ENCODE data around the gene PCBD1. TPM values are rescaled to one million over a fixed set of nuclear protein-coding genes. Genes with fewer than 3 reads are reported as not detected.

Gene PCBD1
- total RNA-seq, 1 experiment from 2014 or later, result 163 TPM

DNA sequence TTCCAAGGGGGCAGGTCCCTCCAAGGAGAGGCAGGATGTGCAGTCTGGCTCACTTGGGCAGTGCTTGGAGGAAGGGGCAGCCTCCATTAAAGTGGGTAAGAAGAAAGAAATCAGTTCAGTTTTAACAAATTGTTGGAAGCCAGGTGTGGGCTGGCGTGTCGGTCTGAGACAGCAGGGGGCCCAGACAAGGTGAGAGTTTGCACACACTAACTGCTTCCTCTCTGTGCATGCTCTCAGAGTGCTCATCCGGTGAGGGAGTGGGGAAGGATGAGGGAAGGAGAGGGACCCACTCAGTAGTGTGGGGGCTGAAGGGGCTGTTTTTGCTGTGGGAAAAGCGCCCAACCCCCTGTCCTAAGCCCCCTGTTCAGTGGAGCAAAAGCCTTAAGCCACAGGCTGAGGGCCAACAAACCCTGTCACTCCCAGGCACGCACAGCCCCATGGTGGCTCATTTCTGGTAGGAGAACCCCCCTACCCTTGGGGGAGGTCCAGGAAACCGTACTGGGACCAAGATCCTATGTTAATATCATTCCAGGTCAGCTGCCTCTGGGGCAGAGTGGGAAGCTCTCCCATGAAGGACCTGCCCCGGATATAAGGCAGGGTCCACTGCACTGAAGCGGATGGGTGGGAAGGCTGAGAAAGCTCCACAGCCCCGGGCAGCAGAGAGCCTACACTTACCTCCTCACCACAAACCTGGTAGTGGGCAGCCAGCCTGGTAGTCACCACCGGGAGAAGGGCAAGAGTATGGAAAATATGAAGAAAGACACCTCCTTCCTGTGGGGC, 5.1 kb upstream of the PCBD1 start:
- H3K4me2 ChIP-seq (ENCODE audit: low read length), result no peak overlapping the region
- intact Hi-C loops (cut with micrococcal nuclease), result no loop called here
- no peaks in the 10 kb centered on the region for H3K36me3 ChIP-seq (ENCODE audit: control insufficient read depth in 1 of 2, insufficient read depth in 2 of 2, low read length in 2 of 2)
- DNase-seq (ENCODE audit: low read depth, low spot score) (no peak), ATAC-seq (no peak)
- H3K27ac ChIP-seq (ENCODE audit: low read depth, low read length), result no peak overlapping the region
- H4K20me1 ChIP-seq (ENCODE audit: insufficient read depth), result no peaks in the 10 kb centered on the region
- peaks cover 14 to 26% of the 10 kb centered on the region in 2 experiments for H3K4me1 ChIP-seq (ENCODE audit: control insufficient read depth in 1 of 2, insufficient read depth in 2 of 2, low read length in 2 of 2)
- no peaks in the 10 kb centered on the region for H3K9me2 ChIP-seq (ENCODE audit: insufficient read depth)
- POLR2A ChIA-PET, result no interaction called here
- CTCF ChIA-PET, result no interaction called here
- H3K4me3 ChIP-seq (replicated peaks in 1 of 2; ENCODE audit: low read depth in 1 of 2, low read length in 2 of 2), result no peak overlapping the region
- H3K9ac ChIP-seq (ENCODE audit: low read length), result no peak overlapping the region
- H3K9me3 ChIP-seq (ENCODE audit: control insufficient read depth in 1 of 2, insufficient read depth in 1 of 2, low read depth in 1 of 2, low read length in 2 of 2), result no peaks in the 10 kb centered on the region
- H2AFZ ChIP-seq (ENCODE audit: low read depth, low read length, poor library complexity, severe bottlenecking), result no peak overlapping the region
- RAD21 ChIA-PET (ENCODE audit: low non-redundant PET in 1 of 2, low total read pairs in 2 of 2, uncharacterized antibody in 2 of 2, unreplicated experiment in 2 of 2), result no interaction called here
- no peaks in the 10 kb centered on the region for H3K27me3 ChIP-seq (ENCODE audit: insufficient read depth, low read length)
- H3K79me2 ChIP-seq (ENCODE audit: insufficient read depth, low read length), result peaks cover 12% of the 10 kb centered on the region; the same call in 1 of the 2 replicates
- BruUV-seq (replicated peaks), result no TSS peak
- TF ChIP-seq JUND (IDR thresholded peaks at IDR 0.05), result no peak
- no peak for TF ChIP-seq CEBPB (IDR thresholded peaks at IDR 0.05; ENCODE audit: low read depth)
- TF ChIP-seq SP1 (IDR thresholded peaks at IDR 0.05; ENCODE audit: low read depth), result no peak
- no peak for TF ChIP-seq CBX3 (IDR thresholded peaks at IDR 0.05; ENCODE audit: low read depth)

DNA sequence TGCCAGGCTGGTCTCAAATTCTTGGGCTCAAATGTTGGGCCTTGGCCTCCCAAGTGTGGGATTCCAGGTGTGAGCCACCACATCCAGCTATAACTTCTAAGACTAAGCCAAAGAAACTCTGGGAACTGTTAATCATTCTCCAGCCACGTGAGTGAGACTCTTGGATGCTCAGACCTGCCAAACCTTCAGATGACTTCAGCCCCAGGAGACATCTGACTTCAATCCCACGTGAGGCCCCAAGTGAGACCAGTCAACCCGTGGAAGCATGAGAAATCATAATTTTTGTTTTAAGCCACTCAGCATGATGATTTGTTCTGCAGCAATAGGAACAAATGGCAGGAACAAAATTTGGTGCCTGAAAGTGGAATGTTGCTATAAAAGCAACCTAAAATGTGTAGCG, 4.3 kb upstream of the PCBD1 start:
- H3K4me3 ChIP-seq (replicated peaks in 1 of 2; ENCODE audit: low read depth in 1 of 2, low read length in 2 of 2), result no peak overlapping the region
- TF ChIP-seq, protein P1, sequence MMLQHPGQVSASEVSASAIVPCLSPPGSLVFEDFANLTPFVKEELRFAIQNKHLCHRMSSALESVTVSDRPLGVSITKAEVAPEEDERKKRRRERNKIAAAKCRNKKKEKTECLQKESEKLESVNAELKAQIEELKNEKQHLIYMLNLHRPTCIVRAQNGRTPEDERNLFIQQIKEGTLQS (IDR thresholded peaks at IDR 0.05), result no peak
- no peak for TF ChIP-seq POLR2A (IDR thresholded peaks at IDR 0.05; ENCODE audit: borderline replicate concordance, extremely low read depth, insufficient read depth, insufficient read length)
- TF ChIP-seq SIN3A (IDR thresholded peaks at IDR 0.05; ENCODE audit: low read depth), result no peak
- TF ChIP-seq EZH2phosphoT487 (IDR thresholded peaks at IDR 0.05; ENCODE audit: borderline replicate concordance), result no peak
- TF ChIP-seq SRF (IDR thresholded peaks at IDR 0.05; ENCODE audit: low read depth), result no peak
- no peak for TF ChIP-seq JUND (IDR thresholded peaks at IDR 0.05)
- TF ChIP-seq, protein P2, sequence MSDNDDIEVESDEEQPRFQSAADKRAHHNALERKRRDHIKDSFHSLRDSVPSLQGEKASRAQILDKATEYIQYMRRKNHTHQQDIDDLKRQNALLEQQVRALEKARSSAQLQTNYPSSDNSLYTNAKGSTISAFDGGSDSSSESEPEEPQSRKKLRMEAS (IDR thresholded peaks at IDR 0.05), result no peak
- TF ChIP-seq ELF1 (IDR thresholded peaks at IDR 0.05; ENCODE audit: borderline replicate concordance, low read depth), result no peak
- no peak for TF ChIP-seq SP1 (IDR thresholded peaks at IDR 0.05; ENCODE audit: low read depth)
- no peak for TF ChIP-seq EZH2 (IDR thresholded peaks at IDR 0.05)
- no peak for TF ChIP-seq EGR1 (IDR thresholded peaks at IDR 0.05; ENCODE audit: low read depth)
- TF ChIP-seq CBX3 (IDR thresholded peaks at IDR 0.05; ENCODE audit: low read depth), result no peak
- TF ChIP-seq POLR2AphosphoS5 (IDR thresholded peaks at IDR 0.05; ENCODE audit: low read depth, low read length), result no peak
- TF ChIP-seq ZNF274 (IDR thresholded peaks at IDR 0.05; ENCODE audit: low read depth, low read length), result no peak
- TF ChIP-seq RAD21 (IDR thresholded peaks at IDR 0.05; ENCODE audit: low read depth), result no peak
- TF ChIP-seq, protein P3, sequence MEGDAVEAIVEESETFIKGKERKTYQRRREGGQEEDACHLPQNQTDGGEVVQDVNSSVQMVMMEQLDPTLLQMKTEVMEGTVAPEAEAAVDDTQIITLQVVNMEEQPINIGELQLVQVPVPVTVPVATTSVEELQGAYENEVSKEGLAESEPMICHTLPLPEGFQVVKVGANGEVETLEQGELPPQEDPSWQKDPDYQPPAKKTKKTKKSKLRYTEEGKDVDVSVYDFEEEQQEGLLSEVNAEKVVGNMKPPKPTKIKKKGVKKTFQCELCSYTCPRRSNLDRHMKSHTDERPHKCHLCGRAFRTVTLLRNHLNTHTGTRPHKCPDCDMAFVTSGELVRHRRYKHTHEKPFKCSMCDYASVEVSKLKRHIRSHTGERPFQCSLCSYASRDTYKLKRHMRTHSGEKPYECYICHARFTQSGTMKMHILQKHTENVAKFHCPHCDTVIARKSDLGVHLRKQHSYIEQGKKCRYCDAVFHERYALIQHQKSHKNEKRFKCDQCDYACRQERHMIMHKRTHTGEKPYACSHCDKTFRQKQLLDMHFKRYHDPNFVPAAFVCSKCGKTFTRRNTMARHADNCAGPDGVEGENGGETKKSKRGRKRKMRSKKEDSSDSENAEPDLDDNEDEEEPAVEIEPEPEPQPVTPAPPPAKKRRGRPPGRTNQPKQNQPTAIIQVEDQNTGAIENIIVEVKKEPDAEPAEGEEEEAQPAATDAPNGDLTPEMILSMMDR (IDR thresholded peaks at IDR 0.05 in 2 of 3, conservative IDR thresholded peaks at IDR 0.05 in 1 of 3; ENCODE audit: borderline replicate concordance in 1 of 3, insufficient read depth in 1 of 3, low read depth in 2 of 3, low read length in 2 of 3), result no peak

More for the DNA sequence above, 4.3 kb upstream of the PCBD1 start:
- H2AFZ ChIP-seq (ENCODE audit: low read depth, low read length, poor library complexity, severe bottlenecking), result no peak overlapping the region
- H3K9me2 ChIP-seq (ENCODE audit: insufficient read depth), result no peaks in the 10 kb centered on the region
- H3K4me2 ChIP-seq (ENCODE audit: low read length), result no peak overlapping the region
- BruUV-seq (replicated peaks), result no TSS peak
- ATAC-seq (no peak), DNase-seq (ENCODE audit: low read depth, low spot score) (no peak)
- no peaks in the 10 kb centered on the region for H3K36me3 ChIP-seq (ENCODE audit: control insufficient read depth in 1 of 2, insufficient read depth in 2 of 2, low read length in 2 of 2)
- no peaks in the 10 kb centered on the region for H4K20me1 ChIP-seq (ENCODE audit: insufficient read depth)
- no peaks in the 10 kb centered on the region for H3K27me3 ChIP-seq (ENCODE audit: insufficient read depth, low read length)
- peaks cover 19% of the 10 kb centered on the region for H3K79me2 ChIP-seq (ENCODE audit: insufficient read depth, low read length)
- ChIA-PET CTCF (no interaction called here), RAD21 (ENCODE audit: low non-redundant PET in 1 of 2, low total read pairs in 2 of 2, uncharacterized antibody in 2 of 2, unreplicated experiment in 2 of 2) (no interaction called here), POLR2A (no interaction called here)
- intact Hi-C loops (cut with micrococcal nuclease), result no loop called here
- H3K9me3 ChIP-seq (ENCODE audit: control insufficient read depth in 1 of 2, insufficient read depth in 1 of 2, low read depth in 1 of 2, low read length in 2 of 2), result no peaks in the 10 kb centered on the region
- H3K27ac ChIP-seq (ENCODE audit: low read depth, low read length), result no peak overlapping the region
- H3K9ac ChIP-seq (ENCODE audit: low read length), result no peak overlapping the region
- peaks cover 14 to 29% of the 10 kb centered on the region in 2 experiments for H3K4me1 ChIP-seq (ENCODE audit: control insufficient read depth in 1 of 2, insufficient read depth in 2 of 2, low read length in 2 of 2)
